GM21717 (cell line): ENCODE measurements around the gene DHDH.

Experiments
- ATAC-seq: cut with Tn5 transposase; IDR thresholded peaks from one replicate; pipeline ENCODE4 v1.9.1; 2021; ENCODE audit warnings: mild to moderate bottlenecking, moderate library complexity; ENCODE audit not compliant: unreplicated experiment

Gene DHDH

DNA sequence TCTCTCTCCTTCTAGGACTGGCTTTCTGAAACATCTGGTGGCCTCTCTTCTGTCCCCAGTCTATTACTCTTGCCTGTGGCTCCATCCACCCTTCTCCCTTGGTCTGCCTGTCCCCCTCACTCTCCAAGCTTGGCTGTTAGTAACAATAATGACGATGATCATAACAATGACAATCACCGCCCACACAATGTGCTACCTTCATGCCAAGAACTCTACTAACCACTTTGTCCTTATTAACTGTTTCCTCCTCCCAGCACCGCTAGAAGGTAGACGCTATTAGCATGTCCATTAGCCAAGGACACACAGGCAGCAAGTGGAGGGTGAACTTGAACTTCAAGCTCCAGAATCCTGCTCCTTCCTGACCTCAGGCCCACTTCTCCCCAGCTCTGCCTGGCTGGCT is 56.9 kb downstream of the DHDH start:
- no peak for ATAC-seq

GRCh38 chr19:48991011-48991609 is 57.6 kb downstream of the DHDH start:
- no peak for ATAC-seq

- no peak for ATAC-seq
These were observed 58.5 kb downstream of the DHDH start for GRCh38 chr19:48991873-48992580.

DNA sequence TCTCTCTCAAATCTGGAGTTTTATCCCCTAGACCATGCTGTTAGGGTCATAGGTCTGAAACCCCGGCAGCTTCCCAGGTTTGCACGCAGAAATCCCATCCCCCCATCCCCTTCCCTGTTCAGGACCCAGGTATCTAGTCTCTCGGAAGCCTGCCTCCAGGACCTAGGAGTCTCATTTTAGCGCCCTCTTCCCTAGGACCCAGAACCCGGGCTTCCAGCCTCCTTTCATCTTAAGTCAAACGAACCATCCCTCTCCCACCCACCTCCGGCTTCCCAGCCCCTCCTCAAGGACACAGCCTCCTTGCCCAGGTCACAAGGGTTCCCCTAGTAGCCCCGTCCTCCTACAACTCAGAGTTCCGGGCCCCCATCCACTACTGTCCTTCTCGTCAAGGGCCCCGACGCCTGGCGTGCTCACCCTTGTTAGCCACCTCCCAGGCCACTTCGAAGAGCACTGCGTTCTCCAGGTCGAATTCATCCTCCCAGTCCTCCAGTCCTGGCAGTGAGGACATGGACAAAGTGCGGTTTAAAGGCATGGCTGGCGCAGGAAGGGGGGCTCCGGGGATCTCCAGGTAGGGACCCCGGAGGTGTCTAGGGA is 59.2 kb downstream of the DHDH start:
- ATAC-seq, result peak; percentile 2

- ATAC-seq, result peak; percentile 75
These were observed 59.9 kb downstream of the DHDH start, which contains the start of the genes GYS1 and RUVBL2 for GRCh38 chr19:48993175-48994034. Gene GYS1, minus strand, starts transcription at chr19:48993309. Its CDS starts 197 bp downstream, at chr19:48993112. Gene RUVBL2, plus strand, starts transcription at chr19:48993887. Its CDS starts 25 bp downstream, at chr19:48993912.

- ATAC-seq, result no peak
These were observed 60.5 kb downstream of the DHDH start for GRCh38 chr19:48994035-48994386.
